HEK293T (cell line): Measurements from ENCODE around the gene PSME3IP1.

Experiments
- BHLHE40 ChIP-seq: fragments of 450-650 bp; IDR thresholded peaks from 2 replicates; pipeline ENCODE4 v1.6.1; 2016; ENCODE audit warnings: mild to moderate bottlenecking, moderate library complexity, borderline replicate concordance
- CTBP1 ChIP-seq: fragments of 450-650 bp; IDR thresholded peaks from 2 replicates; pipeline ENCODE4 v1.6.1; 2016; ENCODE audit warnings: borderline replicate concordance
- ELF4 ChIP-seq: fragments of 450-650 bp; IDR thresholded peaks from 2 replicates; pipeline ENCODE4 v1.6.1; 2017; ENCODE audit warnings: antibody characterized with exemption
- FOXK2 ChIP-seq: fragments of 450-650 bp; IDR thresholded peaks from 2 replicates; pipeline ENCODE4 v1.6.1; 2016; ENCODE audit warnings: mild to moderate bottlenecking
- FOXM1 ChIP-seq: fragments of 450-650 bp; IDR thresholded peaks from 2 replicates; pipeline ENCODE4 v1.6.1; 2017; ENCODE audit warnings: mild to moderate bottlenecking, borderline replicate concordance
- HDGF ChIP-seq: fragments of 450-650 bp; IDR thresholded peaks from 2 replicates; pipeline ENCODE4 v1.6.1; 2017; ENCODE audit warnings: antibody characterized with exemption, borderline replicate concordance
- L3MBTL2 ChIP-seq: fragments of 450-650 bp; conservative IDR thresholded peaks from 2 replicates; pipeline ENCODE4 v1.6.1; 2016; ENCODE audit warnings: mild to moderate bottlenecking
- LEF1 ChIP-seq: fragments of 450-650 bp; IDR thresholded peaks from 2 replicates; pipeline ENCODE4 v1.6.1; 2017; ENCODE audit warnings: mild to moderate bottlenecking, borderline replicate concordance
- NFRKB ChIP-seq: fragments of 450-650 bp; IDR thresholded peaks from 2 replicates; pipeline ENCODE4 v1.6.1; 2016; ENCODE audit warnings: mild to moderate bottlenecking, moderate library complexity
- SP1 ChIP-seq: fragments of 450-650 bp; IDR thresholded peaks from 2 replicates; pipeline ENCODE4 v1.6.1; 2017
- SUZ12 ChIP-seq: fragments of 450-650 bp; IDR thresholded peaks from 2 replicates; pipeline ENCODE4 v1.6.1; 2016; ENCODE audit warnings: mild to moderate bottlenecking
- TARDBP ChIP-seq: fragments of 450-650 bp; IDR thresholded peaks from 2 replicates; pipeline ENCODE4 v1.6.1; 2016
- ZNF384 ChIP-seq: fragments of 450-650 bp; IDR thresholded peaks from 2 replicates; pipeline ENCODE4 v1.6.1; 2016
- TF ChIP-seq, protein P1 (sequence below): fragments of 450-650 bp; IDR thresholded peaks from 2 replicates; pipeline ENCODE4 v1.6.1; 2016

DNA sequence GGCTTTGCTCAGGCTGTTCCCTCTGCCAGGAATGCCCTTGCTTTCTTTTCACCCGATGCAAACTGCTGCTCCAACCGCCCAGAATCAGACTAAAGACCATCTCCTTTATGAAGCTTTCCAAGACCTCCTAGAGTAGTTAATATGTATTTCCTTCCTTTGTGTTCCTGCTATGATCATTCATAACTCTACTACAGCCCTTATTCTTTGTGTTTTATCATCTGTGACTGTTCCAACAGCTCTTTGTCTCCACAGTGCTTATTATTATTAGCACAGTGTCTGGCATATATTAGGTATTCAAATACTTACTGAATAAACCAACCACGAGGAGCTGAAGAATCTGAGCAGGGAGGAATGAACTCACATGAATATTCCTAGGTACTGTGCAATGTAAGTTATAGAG is 7.6 kb downstream of the PSME3IP1 start:
- TF ChIP-seq FOXK2 = no peak
- no peak for TF ChIP-seq CTBP1
- no peak for TF ChIP-seq SUZ12
- no peak for TF ChIP-seq TARDBP
- no peak for TF ChIP-seq BHLHE40
- no peak for TF ChIP-seq ZNF384
- TF ChIP-seq L3MBTL2 = no peak
- TF ChIP-seq SP1 = no peak
- TF ChIP-seq FOXM1 = no peak
- TF ChIP-seq HDGF = no peak
- no peak for TF ChIP-seq LEF1
- TF ChIP-seq ELF4 = no peak
- TF ChIP-seq, protein P1, sequence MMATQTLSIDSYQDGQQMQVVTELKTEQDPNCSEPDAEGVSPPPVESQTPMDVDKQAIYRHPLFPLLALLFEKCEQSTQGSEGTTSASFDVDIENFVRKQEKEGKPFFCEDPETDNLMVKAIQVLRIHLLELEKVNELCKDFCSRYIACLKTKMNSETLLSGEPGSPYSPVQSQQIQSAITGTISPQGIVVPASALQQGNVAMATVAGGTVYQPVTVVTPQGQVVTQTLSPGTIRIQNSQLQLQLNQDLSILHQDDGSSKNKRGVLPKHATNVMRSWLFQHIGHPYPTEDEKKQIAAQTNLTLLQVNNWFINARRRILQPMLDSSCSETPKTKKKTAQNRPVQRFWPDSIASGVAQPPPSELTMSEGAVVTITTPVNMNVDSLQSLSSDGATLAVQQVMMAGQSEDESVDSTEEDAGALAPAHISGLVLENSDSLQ = no peak
- no peak for TF ChIP-seq NFRKB
